ENCODE data around the gene NIPAL3.
"Not testable (repeated sequence)": the region's sequence is repeated elsewhere in the genome, so short reads cannot be mapped to it uniquely, and the experiment has no call there.

The NIPAL3 gene

GRCh38 chr1:24508911-24509310 lies 93.3 kb downstream of the NIPAL3 start:
- POLR2A ChIA-PET, result interaction anchor here (0.6 kb wide), 1 partner anchor 137 kb away, joined by 3 read pairs; no protein-coding TSS in a partner anchor
- CTCF ChIA-PET, result no interaction called here
- DNase-seq (ENCODE audit: extremely low spot score), result no peak
- TF ChIP-seq SUZ12 (IDR thresholded peaks at IDR 0.05) (no peak), PKNOX1 (IDR thresholded peaks at IDR 0.05) (no peak), FOXM1 (IDR thresholded peaks at IDR 0.05; ENCODE audit: borderline replicate concordance) (no peak), ZNF384 (IDR thresholded peaks at IDR 0.05) (no peak), ARNT (IDR thresholded peaks at IDR 0.05) (no peak), SP1 (IDR thresholded peaks at IDR 0.05) (no peak), BHLHE40 (IDR thresholded peaks at IDR 0.05; ENCODE audit: borderline replicate concordance) (no peak), HDGF (IDR thresholded peaks at IDR 0.05; ENCODE audit: borderline replicate concordance) (no peak), CTBP1 (IDR thresholded peaks at IDR 0.05; ENCODE audit: borderline replicate concordance) (no peak), TARDBP (IDR thresholded peaks at IDR 0.05) (no peak), LEF1 (IDR thresholded peaks at IDR 0.05; ENCODE audit: borderline replicate concordance) (no peak), NFRKB (IDR thresholded peaks at IDR 0.05) (no peak), FOXA1 (IDR thresholded peaks at IDR 0.05) (no peak), L3MBTL2 (conservative IDR thresholded peaks at IDR 0.05) (no peak), ELF4 (IDR thresholded peaks at IDR 0.05) (no peak), FOXK2 (IDR thresholded peaks at IDR 0.05) (no peak)

- CTCF ChIA-PET, result no interaction called here
- POLR2A ChIA-PET, result no interaction called here
- no peak for DNase-seq (ENCODE audit: extremely low spot score)
- no peak for TF ChIP-seq SUZ12 (IDR thresholded peaks at IDR 0.05)
These were observed 98.1 kb downstream of the NIPAL3 start for GRCh38 chr1:24513706-24514105.

- CTCF ChIA-PET, result interaction anchor here (0.7 to 1.4 kb wide), 2 partner anchors 12 to 296 kb away, joined by 3 to 4 read pairs; no protein-coding TSS in a partner anchor
- POLR2A ChIA-PET, result no interaction called here
- TF ChIP-seq SP1 (IDR thresholded peaks at IDR 0.05) (no peak), CTBP1 (IDR thresholded peaks at IDR 0.05; ENCODE audit: borderline replicate concordance) (no peak), BHLHE40 (IDR thresholded peaks at IDR 0.05; ENCODE audit: borderline replicate concordance) (no peak), ZNF384 (IDR thresholded peaks at IDR 0.05) (no peak)
- DNase-seq (ENCODE audit: extremely low spot score), result no peak
These were observed 99.3 kb downstream of the NIPAL3 start for GRCh38 chr1:24514946-24515345.

GRCh38 chr1:24515671-24516209 lies 100.1 kb downstream of the NIPAL3 start:
- CTCF ChIA-PET, result interaction anchor here (1.4 to 1.6 kb wide), 2 partner anchors 11 kb away, joined by 3 to 4 read pairs; no protein-coding TSS in a partner anchor
- DNase-seq (ENCODE audit: extremely low spot score); POLR2A ChIA-PET: not testable (repeated sequence)

- no peak for TF ChIP-seq L3MBTL2 (conservative IDR thresholded peaks at IDR 0.05)
- no peak for TF ChIP-seq NFRKB (IDR thresholded peaks at IDR 0.05)
- TF ChIP-seq LEF1 (IDR thresholded peaks at IDR 0.05; ENCODE audit: borderline replicate concordance), result no peak
- TF ChIP-seq CTBP1 (IDR thresholded peaks at IDR 0.05; ENCODE audit: borderline replicate concordance), result no peak
- no peak for TF ChIP-seq ARNT (IDR thresholded peaks at IDR 0.05)
- TF ChIP-seq ZNF384 (IDR thresholded peaks at IDR 0.05), result no peak
- no peak for TF ChIP-seq SP1 (IDR thresholded peaks at IDR 0.05)
- no peak for TF ChIP-seq FOXM1 (IDR thresholded peaks at IDR 0.05; ENCODE audit: borderline replicate concordance)
- no peak for TF ChIP-seq PKNOX1 (IDR thresholded peaks at IDR 0.05)
- TF ChIP-seq BHLHE40 (IDR thresholded peaks at IDR 0.05; ENCODE audit: borderline replicate concordance), result no peak
- TF ChIP-seq HDGF (IDR thresholded peaks at IDR 0.05; ENCODE audit: borderline replicate concordance), result no peak
- ChIA-PET POLR2A (interaction anchor here (0.8 kb wide), 1 partner anchor 9 kb away, joined by 3 read pairs; no protein-coding TSS in a partner anchor), CTCF (interaction anchor here (0.7 to 1.6 kb wide), 3 partner anchors 11 to 70 kb away, joined by 3 to 5 read pairs (median 5); no protein-coding TSS in a partner anchor)
- no peak for DNase-seq (ENCODE audit: extremely low spot score)
These were observed 100.9 kb downstream of the NIPAL3 start for GRCh38 chr1:24516506-24516905.

- CTCF ChIA-PET, result interaction anchor here (0.6 to 1.2 kb wide), 2 partner anchors 9 to 59 kb away, joined by 3 to 4 read pairs; no protein-coding TSS in a partner anchor
- no peak for DNase-seq (ENCODE audit: extremely low spot score)
- TF ChIP-seq ZNF384 (IDR thresholded peaks at IDR 0.05), result no peak
- TF ChIP-seq FOXA1 (IDR thresholded peaks at IDR 0.05), result no peak
- TF ChIP-seq HDGF (IDR thresholded peaks at IDR 0.05; ENCODE audit: borderline replicate concordance), result no peak
- TF ChIP-seq BHLHE40 (IDR thresholded peaks at IDR 0.05; ENCODE audit: borderline replicate concordance), result no peak
- TF ChIP-seq TARDBP (IDR thresholded peaks at IDR 0.05), result no peak
- no peak for TF ChIP-seq LEF1 (IDR thresholded peaks at IDR 0.05; ENCODE audit: borderline replicate concordance)
- TF ChIP-seq FOXK2 (IDR thresholded peaks at IDR 0.05), result no peak
- TF ChIP-seq FOXM1 (IDR thresholded peaks at IDR 0.05; ENCODE audit: borderline replicate concordance), result no peak
- POLR2A ChIA-PET, result no interaction called here
These were observed 102.3 kb downstream of the NIPAL3 start for GRCh38 chr1:24517898-24518297.

- DNase-seq (ENCODE audit: extremely low spot score); CTCF ChIA-PET; POLR2A ChIA-PET: not testable (repeated sequence)
These were observed 104.7 kb downstream of the NIPAL3 start for GRCh38 chr1:24520282-24520681.
